Endothelial cell of coronary artery (primary cell): ENCODE measurements around the gene MCM8. TPM values are rescaled to one million over a fixed set of nuclear protein-coding genes. Genes with fewer than 3 reads are reported as not detected.

Experiments
- total RNA-seq: library from RNA; depleted of rRNA; stranded (reverse); fragments of >200 nt; gene quantifications from 2 replicates; pipeline ENCODE4 v1.2.3, GENCODE V29; 2014

The MCM8 gene
- 5.0 and 8.3 TPM in 2 replicates for total RNA-seq

DNA sequence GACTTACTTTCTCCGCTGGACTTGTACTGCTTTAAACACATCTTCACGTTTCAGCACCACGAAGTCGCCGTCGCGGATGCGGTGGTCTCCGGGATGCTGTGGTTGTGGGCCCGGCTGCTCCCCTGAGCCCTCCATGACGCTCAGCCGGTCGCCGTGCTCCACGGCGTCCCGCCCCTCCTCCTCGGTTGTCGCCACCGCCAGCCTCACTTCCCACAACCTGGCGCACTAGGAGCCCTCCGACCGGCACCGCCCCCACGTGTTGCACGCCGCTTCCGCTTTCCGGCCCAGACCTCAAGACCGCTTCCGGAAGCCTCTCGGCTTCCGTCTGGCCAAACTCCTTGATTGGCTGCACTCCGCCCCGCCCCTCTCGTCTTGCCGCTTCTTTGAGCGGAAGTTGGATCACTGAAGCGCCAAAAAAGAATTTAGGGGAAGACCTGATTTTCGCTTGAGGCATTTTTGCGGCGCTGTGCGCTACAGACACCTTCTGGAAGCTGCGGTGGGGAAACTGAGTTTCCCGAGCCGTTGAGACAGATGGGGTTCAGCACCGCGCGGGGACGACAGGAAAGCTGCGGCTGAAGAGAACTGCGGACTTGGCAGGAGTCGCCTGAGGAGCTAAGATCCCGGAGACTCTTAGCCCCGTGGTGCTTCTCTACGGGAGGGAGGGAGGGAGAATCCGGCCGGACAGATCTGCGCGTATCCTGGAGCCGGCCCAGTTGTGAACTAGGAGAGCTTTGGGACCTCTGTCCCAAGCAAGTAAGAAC is at the start of gene MCM8, which contains the start of gene TRMT6:
MCM8 (plus strand) TSS at position 382 of the 761 bp plus-strand sequence. CDS start 1,364 bp downstream, outside the sequence.
TRMT6 (minus strand) TSS at position 263 of the 761 bp plus-strand sequence; CDS start at position 135, 128 bp downstream.

Other genes starting within 250 kb of the MCM8 start
- 1.3 and 3.2 TPM in 2 replicates for gene SHLD1, start 200.3 kb upstream of the MCM8 start, total RNA-seq
- gene CHGB, start 39.1 kb upstream of the MCM8 start, total RNA-seq: under 0.01 TPM in 1 of 2 replicates, not detected in the other
- 5.8 and 8.1 TPM in 2 replicates for gene TRMT6, start 119 bp upstream of the MCM8 start, total RNA-seq
- gene CRLS1, start 55.5 kb downstream of the MCM8 start, total RNA-seq: 33.5 and 37.7 TPM in 2 replicates
- not detected in 2 replicates for gene LRRN4, start 103.4 kb downstream of the MCM8 start, total RNA-seq
- gene FERMT1, start 172.4 kb downstream of the MCM8 start, total RNA-seq: 1.7 and 3.0 TPM in 2 replicates